AG09319 (cell line): ENCODE data around the gene C1orf52.

Source experiments
- DNase-seq: peaks from one replicate; pipeline ENCODE4 v3.0.0-alpha.2; 2010; ENCODE audit warnings: low read depth; ENCODE audit errors: extremely low read depth
- TF ChIP-seq, protein P1 (sequence below): IDR thresholded peaks from 2 replicates; pipeline ENCODE4 v1.5.1; 2011; ENCODE audit warnings: low read depth, mild to moderate bottlenecking, inconsistent platforms, low read length, moderate library complexity

C1orf52 gene

DNA sequence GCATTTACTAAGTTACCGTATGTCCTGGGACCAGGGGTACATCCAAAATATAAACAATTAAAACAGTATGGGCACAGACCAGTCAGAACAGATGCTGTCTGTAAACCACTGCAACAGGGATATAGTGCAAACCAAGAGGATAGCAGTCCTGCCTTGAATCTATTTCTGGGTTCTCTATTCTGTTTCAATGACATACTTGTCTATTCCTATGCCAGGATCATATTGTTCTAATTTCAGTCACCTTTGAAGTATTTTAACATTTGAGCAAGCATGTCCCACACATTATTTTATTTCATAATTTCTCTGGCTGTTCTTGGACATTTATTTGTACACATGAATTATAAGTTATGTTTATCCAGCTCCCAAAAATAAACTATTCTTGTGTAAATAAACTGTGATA, 30.5 kb downstream of the C1orf52 start:
- DNase-seq, result no peak
- TF ChIP-seq, protein P1, sequence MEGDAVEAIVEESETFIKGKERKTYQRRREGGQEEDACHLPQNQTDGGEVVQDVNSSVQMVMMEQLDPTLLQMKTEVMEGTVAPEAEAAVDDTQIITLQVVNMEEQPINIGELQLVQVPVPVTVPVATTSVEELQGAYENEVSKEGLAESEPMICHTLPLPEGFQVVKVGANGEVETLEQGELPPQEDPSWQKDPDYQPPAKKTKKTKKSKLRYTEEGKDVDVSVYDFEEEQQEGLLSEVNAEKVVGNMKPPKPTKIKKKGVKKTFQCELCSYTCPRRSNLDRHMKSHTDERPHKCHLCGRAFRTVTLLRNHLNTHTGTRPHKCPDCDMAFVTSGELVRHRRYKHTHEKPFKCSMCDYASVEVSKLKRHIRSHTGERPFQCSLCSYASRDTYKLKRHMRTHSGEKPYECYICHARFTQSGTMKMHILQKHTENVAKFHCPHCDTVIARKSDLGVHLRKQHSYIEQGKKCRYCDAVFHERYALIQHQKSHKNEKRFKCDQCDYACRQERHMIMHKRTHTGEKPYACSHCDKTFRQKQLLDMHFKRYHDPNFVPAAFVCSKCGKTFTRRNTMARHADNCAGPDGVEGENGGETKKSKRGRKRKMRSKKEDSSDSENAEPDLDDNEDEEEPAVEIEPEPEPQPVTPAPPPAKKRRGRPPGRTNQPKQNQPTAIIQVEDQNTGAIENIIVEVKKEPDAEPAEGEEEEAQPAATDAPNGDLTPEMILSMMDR, result no peak

DNA sequence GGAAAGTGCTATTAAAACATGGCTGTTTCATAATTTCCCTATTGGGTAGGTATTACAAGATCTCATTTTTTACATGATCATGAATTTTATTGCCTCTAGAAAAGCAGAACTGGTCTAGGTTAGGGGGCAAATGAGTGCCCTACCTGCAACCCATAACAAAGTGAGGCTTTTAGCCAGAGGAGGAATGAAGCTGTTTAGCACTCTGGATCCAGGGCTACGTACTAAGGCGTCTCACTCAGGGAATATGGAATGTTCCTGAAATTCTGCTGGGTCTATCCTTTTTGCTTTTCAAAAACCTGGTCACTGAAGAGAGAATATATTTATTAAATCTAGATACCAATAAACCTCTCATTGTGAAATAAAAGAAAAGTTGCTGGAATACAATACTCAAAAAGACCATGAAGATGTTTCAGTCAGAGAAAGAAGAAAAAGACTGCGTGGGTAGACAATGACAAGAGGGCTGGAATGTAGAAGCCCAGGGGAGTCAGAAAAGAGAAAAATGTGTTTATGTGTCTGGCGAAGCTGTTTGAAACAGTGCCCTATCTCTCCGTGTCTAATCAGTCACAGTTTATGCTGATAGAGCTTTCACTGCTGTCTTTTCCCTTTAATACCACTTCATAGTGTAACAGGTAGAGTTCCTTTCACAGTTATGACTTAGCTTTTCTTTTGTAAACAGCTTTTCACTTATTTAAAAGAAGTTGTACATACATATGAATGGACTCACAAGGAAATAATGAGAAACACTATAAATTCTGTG, 33.7 kb downstream of the C1orf52 start:
- DNase-seq, result no peak
- TF ChIP-seq, protein P1, result no peak

- no peak for DNase-seq
- TF ChIP-seq, protein P1, result no peak
Observed at GRCh38 chr1:85224734-85225623, 34.5 kb downstream of the C1orf52 start.

- TF ChIP-seq, protein P1, result no peak
- no peak for DNase-seq
Observed at GRCh38 chr1:85224295-85224694, 35.2 kb downstream of the C1orf52 start.

DNA sequence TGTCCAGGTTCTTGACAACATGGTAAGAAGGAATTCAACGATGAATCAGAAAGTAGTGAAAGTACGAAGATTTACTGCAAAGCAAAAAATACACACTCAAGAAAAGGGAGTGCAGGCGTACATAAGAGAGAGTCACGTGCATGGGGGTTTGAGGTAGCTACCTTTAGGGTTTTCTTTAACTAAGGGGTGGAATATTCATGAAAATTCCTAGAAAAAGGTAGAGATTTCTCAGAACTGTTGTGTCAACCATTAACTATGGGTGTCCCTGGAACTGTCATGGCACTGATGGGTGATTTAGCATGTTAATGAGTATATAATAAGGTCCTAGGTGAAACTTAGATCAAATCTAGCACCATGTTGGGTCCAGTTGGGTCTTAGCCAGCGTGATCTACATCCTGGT, 36.1 kb downstream of the C1orf52 start:
- TF ChIP-seq, protein P1, result no peak
- no peak for DNase-seq

DNA sequence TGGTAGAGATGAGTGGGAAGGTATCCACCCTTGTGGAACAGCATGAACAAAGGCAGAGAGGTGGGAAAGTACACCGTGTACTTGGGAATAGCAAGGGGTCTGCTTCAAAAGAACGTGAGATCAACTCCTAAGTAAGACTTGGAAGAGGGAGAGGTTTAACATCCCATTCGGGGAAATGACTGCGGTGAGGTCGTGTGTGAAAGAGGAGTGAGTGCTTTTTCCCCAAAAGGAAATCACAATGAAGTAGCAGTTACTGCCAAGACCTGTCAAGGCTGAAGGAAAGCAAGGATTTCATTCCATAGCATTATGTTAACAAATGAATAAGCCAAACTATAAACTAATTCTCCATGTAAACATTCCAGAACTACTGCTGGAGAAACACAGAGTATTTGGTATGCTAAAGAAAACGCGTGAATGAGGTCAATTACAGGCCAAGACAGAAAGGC, 38.7 kb downstream of the C1orf52 start:
- DNase-seq, result peak; percentile 77
- TF ChIP-seq, protein P1, result no peak
